22Rv1 (cell line): Measurements from ENCODE around the gene PLEKHF1.
A peak's percentile ranks its signal among the peaks of the same experiment; 100 is the strongest.

Source experiments
- H3K27ac ChIP-seq: fragments of 450-650 bp; 2 replicates; pipeline ENCODE4 v1.5.1; 2017
- ZFX ChIP-seq: fragments of 450-650 bp; IDR thresholded peaks from 2 replicates; pipeline ENCODE4 v1.6.1; 2017; ENCODE audit warnings: antibody characterized with exemption, borderline replicate concordance
- TF ChIP-seq, protein P1 (sequence below): fragments of 450-650 bp; IDR thresholded peaks from 2 replicates; pipeline ENCODE4 v1.5.1; 2017; ENCODE audit warnings: mild to moderate bottlenecking

Gene PLEKHF1

DNA sequence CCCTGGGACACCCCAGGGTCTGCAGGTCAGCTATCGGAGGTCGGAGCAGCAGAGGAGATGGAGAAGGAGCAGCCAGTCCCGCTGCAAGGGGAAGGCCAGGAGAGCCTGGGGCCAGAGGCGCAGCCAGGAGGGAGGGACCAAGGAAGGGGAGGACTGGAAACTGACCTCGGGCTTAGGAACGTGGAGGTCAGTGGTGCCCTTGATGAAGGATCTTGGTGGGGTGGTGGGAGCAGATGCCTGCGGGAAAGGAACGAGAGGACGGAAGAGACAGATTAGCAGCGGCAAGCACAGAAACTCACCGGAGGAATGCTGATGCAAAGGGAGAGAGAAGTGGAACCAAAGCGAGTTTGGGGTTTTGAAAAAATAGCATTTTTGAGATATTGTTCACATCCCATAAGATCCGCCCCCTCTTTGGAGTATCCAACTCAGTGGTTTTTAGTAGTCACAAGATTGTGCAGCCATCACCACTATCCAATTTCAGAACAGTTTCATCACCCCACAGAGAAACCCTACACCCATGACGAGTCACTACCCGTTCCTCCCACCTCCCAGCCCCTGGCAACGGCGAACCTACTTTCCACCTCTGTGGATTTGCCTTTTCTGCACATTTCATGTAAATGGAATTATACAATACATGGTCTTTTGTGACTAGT is 22.1 kb downstream of the PLEKHF1 start:
- H3K27ac ChIP-seq, result no peak overlapping the region
- TF ChIP-seq, protein P1, sequence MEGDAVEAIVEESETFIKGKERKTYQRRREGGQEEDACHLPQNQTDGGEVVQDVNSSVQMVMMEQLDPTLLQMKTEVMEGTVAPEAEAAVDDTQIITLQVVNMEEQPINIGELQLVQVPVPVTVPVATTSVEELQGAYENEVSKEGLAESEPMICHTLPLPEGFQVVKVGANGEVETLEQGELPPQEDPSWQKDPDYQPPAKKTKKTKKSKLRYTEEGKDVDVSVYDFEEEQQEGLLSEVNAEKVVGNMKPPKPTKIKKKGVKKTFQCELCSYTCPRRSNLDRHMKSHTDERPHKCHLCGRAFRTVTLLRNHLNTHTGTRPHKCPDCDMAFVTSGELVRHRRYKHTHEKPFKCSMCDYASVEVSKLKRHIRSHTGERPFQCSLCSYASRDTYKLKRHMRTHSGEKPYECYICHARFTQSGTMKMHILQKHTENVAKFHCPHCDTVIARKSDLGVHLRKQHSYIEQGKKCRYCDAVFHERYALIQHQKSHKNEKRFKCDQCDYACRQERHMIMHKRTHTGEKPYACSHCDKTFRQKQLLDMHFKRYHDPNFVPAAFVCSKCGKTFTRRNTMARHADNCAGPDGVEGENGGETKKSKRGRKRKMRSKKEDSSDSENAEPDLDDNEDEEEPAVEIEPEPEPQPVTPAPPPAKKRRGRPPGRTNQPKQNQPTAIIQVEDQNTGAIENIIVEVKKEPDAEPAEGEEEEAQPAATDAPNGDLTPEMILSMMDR, result no peak
- no peak for TF ChIP-seq ZFX

DNA sequence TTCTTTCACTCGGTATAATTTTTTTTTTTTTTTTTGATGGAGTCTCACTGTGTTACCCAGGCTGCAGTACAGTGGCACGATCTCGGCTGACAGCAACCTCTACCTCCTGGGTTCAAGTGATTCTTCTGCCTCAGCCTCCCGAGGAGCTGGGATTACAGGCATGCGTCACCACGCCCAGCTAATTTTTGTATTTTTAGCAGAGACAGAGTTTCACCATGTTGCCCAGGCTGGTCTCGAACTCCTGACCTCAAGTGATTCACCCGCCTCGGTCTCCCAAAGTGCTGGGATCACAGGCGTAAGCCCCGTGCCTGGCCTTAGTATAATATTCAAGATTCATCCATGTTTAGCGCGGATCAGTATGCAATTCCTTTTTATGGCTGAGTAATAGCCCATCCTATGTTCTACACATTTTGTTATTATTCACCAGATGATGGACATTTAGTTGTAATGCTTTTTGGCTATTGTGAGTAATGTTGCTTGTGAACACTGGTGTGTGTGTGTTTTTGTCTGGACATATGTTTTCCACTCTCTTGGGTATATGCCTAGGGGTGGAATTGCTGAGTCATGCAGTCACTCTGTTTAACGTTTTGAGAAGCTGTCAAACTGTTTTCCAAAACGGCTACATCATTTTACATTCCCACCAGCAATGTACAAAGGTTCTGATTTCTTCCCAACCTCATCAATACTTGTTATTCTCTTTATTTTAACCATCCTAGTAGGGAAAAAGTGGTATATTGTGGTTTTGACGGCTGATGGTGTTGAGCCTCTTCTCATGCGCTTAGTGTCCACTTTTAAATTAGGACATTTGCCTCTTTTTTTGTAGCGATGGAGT is 22.9 kb downstream of the PLEKHF1 start:
- no peak for TF ChIP-seq ZFX
- TF ChIP-seq, protein P1, result no peak
- H3K27ac ChIP-seq, result no peak overlapping the region

DNA sequence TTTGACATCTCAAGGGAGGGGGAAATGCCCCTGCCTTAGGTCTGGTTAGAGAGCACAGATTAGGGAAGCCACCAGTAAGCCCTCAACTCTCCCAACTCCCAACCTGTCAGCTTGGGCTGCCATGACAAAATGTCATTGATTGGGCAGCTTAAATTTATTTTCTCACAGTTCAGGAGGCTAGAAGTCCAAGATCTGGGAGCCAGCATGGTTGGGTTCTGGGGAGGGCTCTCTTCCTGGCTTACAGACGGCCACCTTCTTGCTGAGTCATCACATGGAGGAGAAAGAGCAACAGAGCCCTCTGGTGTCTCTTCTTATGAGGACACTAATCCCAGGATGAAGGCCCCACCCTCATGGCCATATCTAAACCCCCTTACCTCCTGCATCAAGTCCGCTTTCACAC is 25.6 kb downstream of the PLEKHF1 start:
- TF ChIP-seq, protein P1, result peak; percentile 8; the same call in 1 of the 2 replicates
- TF ChIP-seq ZFX, result no peak
- H3K27ac ChIP-seq, result no peak overlapping the region

DNA sequence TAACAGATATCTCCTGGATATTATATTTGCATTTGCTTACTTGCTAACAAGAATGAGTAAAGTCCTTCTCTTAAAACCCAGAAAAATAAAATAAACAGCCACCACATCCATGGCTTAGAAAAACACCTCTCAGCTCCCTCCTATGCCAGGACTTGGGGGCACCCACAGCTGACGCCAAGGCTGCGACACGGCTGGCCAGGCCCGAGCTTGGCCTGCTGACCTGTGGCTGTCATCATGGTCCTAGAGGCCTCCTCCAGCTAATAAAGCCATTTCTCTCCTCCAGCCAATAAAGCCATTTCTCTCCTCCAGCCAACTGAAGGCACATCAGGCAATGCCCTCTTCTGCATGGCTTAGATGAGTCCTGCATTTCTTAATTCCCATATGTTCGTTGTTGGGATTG is 28.9 kb downstream of the PLEKHF1 start:
- TF ChIP-seq, protein P1, result no peak
- H3K27ac ChIP-seq, result no peak overlapping the region

DNA sequence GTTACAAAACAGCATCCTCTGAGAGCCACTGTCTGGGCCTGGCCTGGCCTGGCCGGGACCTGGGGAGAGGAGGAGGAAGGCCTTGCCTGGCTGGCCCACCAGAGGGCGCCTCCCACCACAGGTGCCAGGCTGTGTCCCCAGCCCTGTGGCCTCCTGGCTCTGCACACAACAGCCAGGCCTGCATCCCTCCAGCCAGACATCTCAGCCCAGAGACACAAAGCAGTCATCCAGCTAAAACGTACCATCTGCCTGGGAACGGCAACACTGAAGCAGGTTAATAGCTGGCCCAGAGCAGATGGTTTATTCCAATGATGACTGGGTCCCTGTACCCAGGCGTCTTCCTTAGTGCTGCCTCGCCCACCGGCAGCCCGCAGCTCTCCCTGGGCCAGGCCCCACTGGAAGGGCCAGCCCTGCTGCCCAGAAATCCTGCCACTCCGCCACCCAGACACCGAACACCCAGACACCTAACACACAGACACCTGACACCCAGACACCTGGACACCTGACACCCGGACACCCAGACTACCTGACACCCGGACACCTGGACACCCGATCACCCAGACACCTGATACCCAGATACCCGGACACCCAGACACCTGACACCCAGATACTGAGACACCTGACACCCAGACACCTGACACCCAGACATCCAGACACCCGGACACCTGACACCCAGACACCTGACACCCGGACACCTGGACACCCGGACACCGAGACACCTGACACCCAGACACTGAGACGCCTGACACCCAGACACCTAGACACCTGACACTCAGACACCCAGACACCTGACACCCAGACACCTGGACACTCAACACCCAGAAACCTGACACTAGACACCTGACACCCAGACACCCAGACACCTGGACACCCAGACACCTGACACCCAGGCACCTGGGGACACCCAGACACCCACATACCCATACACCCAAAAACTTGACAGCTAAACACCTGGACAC is 29.7 kb downstream of the PLEKHF1 start:
- H3K27ac ChIP-seq, result no peak overlapping the region
- TF ChIP-seq, protein P1, result peak; percentile 87
- TF ChIP-seq ZFX, result no peak

DNA sequence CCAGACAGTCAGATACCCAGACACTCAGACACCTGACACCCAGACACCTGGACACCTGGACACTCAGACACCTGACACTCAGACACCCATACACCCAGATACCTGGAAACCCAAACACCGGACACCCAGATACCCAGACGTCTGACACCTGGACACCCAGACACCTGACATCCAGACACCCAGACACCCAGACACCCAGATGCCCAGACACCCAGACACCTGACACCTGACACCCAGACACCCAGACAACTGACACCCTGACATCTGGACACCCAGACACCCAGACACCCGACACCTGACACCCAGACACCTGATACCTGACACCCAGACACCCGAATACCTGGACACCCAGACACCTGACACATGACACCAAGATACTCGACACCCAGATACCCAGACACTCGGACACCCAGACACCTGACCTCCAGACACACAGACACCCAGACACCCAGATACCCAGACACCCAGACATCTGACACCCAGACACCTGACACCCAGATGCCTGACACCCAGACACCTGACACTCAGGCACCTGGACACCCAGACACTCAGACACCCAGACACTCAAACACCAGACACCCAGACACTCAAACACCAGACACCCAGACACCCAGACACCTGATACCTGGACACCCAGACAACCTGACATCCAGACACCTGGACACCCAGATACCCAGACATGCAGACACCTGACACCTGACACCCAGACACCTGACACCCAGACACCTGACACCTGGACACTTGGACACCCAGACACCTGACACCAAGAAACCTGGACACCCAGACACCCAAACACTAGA is 30.7 kb downstream of the PLEKHF1 start:
- TF ChIP-seq, protein P1, result no peak
- TF ChIP-seq ZFX, result no peak
- H3K27ac ChIP-seq, result no peak overlapping the region
